CD4-positive, alpha-beta T cell treated with Interleukin-17A for 4 hours (primary cell): ENCODE measurements around the gene IP6K2.
A peak's percentile ranks its signal among the peaks of the same experiment; 100 is the strongest.
"Not testable (repeated sequence)": the region's sequence is repeated elsewhere in the genome, so short reads cannot be mapped to it uniquely, and the experiment has no call there.

Source experiments
- DNase-seq: peaks from one replicate; pipeline ENCODE4 v3.0.0-alpha.2; 2020; ENCODE audit warnings: mixed read lengths

Gene IP6K2, protein sequence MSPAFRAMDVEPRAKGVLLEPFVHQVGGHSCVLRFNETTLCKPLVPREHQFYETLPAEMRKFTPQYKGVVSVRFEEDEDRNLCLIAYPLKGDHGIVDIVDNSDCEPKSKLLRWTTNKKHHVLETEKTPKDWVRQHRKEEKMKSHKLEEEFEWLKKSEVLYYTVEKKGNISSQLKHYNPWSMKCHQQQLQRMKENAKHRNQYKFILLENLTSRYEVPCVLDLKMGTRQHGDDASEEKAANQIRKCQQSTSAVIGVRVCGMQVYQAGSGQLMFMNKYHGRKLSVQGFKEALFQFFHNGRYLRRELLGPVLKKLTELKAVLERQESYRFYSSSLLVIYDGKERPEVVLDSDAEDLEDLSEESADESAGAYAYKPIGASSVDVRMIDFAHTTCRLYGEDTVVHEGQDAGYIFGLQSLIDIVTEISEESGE

DNA sequence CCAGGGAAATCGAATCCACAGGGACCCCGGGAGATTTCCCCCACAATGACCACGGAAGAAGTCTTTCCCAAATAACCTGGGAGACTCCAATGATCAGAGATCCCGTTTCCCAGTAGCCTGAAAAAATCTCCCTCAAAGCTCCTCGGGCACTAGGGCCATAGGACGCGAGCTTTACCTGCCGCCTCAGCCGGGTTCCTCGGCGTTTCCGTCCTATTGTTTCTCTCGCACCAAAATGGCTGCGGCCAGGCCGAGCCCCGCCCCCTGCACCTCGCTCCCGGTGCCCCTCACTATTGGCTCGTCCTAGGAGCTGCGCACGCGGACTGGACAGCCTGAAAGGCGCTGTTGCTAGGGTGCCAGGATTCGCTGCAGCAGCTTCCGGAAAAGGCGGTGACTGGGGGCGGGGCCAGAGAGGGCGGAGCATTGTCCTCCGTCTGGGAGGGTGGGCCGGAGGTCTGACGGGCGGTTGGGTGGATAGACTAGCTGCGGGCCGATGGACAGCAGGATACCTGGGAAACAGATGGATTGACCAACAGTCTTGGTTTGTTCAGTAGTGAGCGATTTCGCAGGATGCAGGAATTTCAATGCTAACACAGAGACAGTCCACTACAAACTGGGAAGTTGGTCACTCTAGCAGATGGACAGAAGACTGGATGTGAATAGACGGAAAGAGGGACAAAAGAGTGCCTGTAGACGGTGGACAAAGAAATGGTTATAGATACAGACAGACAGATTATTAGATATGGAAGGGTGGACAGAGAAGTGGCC, at the start of gene IP6K2:
IP6K2 (minus strand) TSS at position 240 of the 765 bp plus-strand sequence. CDS start 21,930 bp downstream, outside the sequence.
- peak; percentile 99 for DNase-seq

DNA sequence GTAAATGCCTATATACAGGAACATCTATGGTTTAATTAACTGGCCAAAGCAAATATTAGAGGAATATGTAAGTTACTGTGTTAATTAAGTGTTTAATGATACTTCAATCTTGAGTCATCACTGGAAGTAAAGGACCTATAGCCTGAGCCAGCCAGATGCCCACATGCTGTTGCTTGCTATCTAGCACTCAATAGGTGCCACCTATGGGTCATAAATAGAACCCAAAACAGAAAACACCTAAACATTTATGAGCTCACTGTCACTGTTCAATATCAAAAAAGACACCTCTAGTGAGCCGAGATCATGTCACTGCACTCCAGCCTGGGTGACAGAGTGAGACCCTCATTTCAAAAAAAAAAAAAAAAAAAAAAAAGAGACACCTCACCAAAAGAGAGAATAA, 48.4 kb upstream of the IP6K2 start:
- no peak for DNase-seq

DNA sequence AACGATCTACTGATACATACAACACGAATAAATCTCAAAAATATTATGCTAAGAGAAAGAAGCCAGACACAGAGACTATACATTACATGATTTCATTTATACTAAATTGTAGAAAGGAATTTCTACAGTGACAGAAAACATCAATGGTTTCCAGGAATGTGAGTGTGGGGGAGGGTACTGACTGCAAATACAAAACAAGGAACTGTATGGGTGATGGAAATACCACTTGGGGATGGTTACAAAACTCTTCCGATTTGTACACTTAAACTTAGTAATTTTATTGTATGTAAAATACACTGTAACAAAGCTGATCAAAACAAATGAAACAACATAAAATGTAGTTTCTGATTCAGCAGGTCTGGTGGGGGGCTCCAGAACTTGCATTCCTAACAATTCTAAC, 45.8 kb upstream of the IP6K2 start:
- no peak for DNase-seq

DNA sequence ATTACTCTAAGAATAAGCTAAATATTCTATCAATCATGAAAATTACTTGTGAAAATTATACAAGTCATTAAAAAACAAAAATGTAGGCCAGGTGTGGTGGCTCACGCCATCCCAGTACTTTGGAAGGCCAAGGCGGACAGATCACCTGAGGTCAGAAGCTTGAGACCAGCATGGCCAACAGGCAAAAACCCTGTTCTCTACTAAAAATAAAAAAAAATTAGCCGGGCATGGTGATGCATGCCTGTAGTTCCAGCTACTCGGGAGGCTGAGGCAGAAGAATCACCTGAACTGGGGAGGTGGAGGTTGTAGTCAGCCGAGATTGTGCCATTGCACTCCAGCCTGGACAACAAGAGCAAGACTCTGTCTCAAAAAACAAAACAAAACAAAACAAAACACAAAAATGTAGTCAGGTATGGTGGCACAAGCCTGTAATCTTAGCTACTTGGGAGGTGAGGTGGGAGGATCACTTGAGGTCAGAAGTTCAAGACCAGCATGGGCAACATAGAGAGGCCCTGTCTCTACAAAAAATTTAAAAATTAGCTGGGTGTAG, 43.0 kb upstream of the IP6K2 start:
- not testable (repeated sequence) for DNase-seq

DNA sequence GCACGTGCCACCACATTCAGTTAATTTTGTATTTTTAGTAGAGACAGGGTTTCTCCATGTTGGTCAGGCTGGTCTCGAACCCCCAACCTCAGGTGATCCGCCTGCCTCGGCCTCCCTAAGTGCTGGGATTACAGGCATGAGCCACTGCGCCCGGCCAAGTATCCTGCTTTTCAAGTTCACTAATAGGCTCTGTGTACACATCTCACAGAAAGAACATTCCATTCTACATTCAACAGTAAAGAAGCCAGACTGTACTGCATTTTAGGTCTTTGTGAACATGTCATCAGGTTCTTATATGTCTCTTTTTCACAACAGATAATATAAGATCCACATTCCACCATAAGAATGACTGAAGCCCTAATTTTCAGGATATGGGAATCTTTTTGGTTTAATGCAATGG, 42.5 kb upstream of the IP6K2 start:
- DNase-seq, result not testable (repeated sequence)

DNA sequence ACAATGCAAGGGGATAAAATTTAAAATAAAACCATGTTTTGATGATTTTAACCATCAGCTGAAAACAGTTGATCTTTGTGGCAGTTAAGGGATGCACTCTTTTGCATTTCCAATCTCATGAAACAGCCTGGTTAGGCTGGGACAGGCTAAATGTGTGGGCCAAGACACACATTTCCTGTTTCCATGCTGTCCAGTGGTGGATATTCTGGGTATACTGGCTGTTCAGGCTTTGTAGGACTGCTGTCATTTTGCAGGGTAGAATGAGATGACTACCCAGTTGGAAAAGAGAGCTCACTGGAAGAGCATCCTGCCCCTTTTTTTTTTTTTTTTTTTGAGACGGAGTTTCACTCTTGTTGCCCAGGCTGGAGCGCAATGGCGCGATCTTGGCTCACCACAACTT, 42.0 kb upstream of the IP6K2 start:
- DNase-seq, result no peak

DNA sequence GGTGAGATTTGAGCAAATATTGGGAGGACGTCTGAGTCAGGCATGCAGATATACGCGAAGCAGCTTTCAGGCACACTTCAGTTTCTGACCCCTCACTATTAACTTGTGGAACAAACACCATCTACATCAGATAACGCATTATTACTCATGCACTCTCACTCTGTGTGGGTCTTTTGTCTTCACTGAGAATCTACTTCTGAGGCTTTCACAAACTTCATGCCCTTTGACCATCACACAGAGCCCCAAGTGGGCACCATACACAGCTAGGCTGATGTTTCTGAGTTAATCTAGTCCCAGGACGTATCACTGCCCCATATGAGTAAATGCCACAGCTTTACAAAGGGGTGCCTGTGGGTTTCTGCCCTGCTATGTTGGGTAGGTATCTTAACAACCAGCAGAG, 39.6 kb upstream of the IP6K2 start:
- DNase-seq, result no peak

DNA sequence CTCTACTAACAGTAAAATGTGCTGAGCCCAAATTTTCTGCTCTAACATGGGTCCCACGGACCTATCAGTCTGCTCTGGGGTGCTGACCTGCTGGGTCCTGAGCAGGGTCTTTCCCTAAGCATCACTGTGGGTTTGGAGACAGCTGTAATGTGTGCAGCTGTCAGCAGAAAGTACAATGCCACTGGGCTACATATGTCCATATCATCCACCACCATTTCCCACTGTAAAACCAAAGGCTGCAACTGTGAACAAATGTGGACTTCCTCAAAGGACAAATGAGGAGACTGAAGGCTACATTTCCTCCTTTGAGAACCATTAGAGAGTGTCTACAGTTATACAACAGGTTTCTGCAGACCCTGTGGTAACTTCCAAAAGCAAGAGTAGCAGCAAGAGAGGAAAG, 33.8 kb upstream of the IP6K2 start:
- no peak for DNase-seq

DNA sequence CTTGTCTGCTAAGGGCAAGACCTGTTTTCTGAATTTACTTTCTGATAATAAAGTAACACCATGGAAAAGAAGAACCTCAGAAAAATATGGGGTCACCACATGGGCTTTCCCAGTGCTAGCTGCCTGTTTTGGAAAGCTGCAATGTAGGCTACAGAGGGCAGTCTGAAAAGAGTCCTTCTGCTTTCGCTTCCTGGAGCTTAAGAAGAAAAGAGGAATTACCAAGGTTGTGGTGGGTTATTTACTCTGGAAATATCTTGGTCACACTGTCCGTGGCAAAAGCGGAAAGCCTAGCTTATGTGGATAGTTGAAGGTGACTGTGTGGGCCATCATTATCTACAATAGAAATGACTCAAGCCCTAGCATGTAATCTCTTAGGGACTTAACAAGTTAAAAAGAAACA, 31.7 kb upstream of the IP6K2 start:
- DNase-seq, result no peak

DNA sequence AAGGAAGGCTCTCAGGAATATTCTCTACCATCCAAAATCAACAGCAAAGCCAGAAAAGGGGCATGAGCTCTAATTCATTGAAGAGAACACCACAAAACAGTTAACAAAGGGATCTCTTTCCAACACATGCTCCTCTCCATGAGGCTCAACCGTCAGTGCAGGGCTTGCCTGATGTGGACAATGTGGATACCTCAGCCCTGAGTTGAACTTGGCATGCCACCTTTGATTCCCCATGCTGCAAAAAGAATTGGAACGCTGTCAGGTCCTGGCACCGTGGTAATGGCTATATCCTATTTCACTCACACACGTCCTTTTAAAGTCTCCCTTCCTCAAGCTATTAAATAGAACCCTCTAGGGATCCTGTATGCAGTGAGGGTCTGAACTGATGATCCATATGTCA, 30.7 kb upstream of the IP6K2 start:
- no peak for DNase-seq

DNA sequence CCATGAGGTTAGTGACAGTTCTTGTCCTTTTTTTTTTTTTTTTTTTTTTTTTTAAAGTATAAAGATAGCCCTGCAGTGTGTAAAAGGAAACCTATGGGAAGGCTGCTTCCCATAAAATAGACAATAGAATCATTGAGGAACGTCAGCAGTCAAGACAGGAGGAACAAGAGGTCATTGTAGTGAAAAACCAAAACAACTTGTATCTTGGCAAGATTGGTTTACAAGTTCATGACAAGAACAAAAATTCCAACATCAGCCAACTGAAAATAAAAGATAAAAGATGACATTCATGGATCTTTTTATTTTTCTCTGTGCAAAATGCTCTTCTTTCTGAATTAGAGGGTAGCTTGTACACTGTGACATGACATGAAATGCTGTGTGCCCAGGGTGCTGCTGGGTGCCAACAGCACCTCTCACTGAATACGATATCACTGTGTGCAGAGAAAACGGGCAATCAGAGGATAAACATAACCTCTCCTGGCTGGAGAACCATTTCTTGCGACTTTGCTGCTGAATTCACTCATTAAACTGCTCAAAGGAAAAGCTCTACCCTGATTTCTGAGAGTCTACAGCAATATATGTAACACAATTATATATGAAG, 30.1 kb upstream of the IP6K2 start:
- DNase-seq, result no peak

DNA sequence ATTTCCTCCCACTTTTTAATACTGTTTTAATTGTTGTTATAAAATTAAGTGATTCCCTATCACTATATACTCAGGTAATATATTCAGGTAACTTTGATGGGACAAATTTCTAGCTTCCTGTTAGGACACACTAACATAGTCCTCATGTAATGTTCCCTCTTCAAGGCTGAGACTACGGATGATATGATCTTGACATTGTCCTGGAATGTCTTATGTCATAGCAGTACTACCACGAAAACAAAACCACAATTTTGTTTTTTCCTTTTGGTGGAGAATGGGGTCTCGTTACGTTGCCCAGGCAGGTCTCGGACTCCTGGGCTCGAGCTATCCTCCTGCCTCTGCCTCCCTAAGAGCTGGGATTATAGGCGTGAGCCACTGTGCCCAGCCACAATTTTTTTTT, 26.8 kb upstream of the IP6K2 start:
- DNase-seq, result no peak

DNA sequence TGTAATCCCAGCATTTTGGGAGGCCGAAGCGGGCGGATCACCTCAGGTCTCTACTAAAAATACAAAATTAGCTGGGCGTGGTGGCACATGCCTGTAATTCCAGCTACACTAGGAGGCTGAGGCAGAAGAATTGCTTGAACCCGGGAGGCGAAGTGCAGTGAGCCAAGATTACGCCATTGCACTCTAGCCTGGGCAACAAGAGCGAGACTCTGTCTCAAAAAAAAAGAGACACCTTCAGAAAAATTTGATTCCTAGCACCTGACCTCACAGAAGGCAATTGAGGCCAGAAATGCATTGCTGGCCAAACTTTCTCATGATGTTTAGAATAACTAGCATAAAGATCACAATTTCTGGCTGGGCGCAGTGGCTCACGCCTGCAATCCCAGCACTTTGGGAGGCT, 24.2 kb upstream of the IP6K2 start:
- DNase-seq, result not testable (repeated sequence)

DNA sequence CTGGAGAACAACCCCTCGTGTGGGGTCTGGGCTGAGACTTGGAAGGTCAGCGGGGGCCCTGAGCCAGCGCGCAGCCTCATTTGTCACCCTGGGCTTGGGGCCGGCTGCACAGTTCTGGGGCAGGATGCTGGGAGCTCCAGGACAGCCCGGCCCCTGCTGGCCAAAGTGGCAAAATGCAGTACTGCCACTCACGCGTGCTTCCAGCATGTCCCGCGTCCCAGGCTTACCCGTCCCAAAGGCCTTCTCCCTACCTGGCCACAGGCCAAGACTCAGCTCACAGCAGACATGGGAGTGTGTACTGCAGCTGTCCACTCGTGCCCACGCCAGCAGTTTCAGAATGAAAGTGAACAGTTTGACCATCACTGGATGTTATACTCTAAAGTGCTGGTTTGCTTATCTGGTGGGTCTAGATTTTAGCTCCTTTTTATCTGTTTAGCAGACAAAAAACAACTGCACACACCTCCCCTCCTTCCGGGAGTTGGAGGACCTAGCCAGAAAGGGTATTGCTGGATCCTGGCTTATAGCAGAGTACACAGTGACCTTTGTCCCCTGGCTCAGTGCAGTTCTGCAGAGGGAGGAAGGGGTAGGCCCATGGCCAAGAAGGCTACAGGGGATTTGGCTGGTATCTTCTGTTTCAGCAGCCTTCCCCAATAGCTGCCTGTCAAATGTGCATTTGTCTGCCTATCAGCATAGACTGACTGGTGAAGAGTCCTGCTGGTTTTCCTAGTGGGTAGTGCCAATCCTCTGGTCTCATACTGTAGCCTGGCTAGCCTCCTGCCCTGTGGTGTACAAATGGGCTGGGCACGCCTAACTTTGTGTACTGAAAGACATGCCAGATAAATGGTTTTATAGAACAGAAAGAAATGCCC, 23.2 kb upstream of the IP6K2 start:
- DNase-seq, result peak; percentile 60

DNA sequence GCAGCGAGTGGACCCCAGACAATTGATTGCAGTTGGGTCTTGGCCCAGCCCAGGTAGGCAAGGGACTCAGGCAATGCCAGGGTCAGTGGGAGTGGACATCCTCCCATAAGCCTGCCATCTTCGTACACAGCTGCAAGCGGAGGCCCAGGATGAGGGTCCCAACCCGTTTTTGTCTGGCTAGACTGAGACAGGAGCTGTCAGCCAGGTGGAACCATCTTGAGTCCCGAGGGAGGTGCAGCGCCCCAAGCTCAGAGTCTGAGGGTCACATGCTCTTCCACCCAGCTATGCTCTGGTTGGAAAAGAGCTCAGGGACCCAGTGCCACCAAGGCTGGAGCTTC, 22.6 kb upstream of the IP6K2 start:
- no peak for DNase-seq

DNA sequence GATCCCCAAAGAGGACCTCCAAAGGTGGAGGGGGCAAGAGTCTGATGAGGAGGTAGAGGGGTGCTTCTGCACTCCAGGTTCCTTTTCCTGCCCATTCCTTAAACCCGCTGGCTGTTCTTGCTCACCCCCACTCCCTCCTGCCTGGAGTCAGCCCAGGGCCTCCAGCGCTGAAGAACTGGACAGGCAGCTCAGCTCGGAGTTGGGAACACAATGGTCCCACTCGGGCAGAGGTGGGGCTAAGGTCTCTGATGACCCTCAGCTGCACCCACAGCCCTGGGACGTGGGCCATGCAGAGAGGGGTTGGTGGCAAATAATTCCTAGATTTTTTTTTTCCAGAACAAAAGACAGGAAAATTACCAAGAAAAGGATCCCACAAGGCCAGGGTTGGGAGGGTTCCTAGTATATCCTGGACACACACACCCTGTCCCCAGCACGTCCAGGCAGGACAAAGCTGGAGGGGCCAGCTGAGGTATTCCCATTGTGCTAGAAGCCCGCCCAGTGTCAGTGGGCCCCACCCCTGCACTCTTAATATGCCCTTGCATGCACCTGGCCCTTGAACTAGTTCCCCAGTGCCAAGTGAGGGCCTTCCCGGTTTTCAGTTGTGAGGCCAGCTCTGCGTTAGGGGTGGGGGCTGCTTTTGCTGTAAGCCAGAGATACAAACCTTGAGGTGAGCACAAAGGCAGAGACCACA, 22.1 kb upstream of the IP6K2 start:
- DNase-seq, result no peak

DNA sequence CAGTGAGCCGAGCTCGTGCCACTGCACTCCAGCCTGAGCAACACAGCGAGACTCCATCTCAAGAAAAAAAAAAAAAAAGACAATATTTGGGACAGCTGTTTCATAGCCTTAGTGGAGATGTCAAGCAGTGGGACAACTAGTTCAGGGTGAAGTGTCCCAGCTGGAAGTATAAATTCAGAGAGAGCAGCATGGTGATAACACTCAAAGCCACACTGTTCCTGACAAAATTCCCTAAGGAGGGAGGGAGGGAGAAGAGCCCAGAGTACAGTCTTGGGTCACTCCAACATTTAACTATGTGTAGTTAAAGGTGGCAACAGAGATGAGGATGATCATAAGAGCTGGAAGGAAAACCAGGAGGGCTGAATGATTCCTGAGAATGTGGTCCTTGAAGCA, 21.1 kb upstream of the IP6K2 start:
- DNase-seq, result no peak

DNA sequence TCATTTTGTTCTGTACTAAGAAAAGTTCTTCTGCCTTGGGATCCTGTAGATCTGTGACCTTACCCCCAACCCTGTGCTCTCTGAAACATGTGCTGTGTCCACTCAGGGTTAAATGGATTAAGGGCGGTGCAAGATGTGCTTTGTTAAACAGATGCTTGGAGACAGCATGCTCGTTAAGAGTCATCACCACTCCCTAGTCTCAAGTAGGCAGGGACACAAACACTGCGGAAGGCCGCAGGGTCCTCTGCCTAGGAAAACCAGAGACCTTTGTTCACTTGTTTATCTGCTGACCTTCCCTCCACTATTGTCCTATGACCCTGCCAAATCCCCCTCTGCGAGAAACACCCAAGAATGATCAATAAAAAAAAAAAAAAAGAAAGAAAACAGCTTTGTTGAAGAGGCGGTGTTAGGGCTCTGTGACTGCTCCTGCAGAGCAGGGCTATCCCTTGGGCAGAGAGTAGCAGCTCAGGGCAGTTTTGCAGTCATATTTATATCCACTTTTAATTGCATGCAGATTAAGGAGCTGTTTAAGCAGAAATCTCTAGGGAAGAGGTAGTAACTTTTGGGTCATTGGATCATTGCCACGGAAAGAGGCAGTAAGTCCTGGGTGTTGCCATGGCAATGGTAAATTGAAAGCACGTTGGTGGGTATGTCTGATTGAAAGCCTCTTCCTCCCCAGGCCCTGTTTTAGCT, 18.2 kb upstream of the IP6K2 start:
- DNase-seq, result not testable (repeated sequence)

DNA sequence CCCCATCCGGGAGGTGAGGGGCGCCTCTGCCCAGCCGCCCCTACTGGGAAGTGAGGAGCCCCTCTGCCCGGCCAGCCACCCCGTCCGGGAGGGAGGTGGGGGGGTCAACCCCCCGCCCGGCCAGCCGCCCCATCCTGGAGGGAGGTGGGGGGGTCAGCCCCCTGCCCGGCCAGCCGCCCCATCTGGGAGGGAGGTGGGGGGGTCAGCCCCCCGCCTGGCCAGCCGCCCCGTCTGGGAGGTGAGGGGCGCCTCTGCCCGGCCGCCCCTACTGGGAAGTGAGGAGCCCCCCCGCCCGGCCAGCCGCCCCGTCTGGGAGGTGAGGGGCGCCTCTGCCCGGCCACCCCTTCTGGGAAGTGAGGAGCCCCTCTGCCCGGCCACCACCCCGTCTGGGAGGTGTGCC, 17.5 kb upstream of the IP6K2 start:
- DNase-seq, result not testable (repeated sequence)

DNA sequence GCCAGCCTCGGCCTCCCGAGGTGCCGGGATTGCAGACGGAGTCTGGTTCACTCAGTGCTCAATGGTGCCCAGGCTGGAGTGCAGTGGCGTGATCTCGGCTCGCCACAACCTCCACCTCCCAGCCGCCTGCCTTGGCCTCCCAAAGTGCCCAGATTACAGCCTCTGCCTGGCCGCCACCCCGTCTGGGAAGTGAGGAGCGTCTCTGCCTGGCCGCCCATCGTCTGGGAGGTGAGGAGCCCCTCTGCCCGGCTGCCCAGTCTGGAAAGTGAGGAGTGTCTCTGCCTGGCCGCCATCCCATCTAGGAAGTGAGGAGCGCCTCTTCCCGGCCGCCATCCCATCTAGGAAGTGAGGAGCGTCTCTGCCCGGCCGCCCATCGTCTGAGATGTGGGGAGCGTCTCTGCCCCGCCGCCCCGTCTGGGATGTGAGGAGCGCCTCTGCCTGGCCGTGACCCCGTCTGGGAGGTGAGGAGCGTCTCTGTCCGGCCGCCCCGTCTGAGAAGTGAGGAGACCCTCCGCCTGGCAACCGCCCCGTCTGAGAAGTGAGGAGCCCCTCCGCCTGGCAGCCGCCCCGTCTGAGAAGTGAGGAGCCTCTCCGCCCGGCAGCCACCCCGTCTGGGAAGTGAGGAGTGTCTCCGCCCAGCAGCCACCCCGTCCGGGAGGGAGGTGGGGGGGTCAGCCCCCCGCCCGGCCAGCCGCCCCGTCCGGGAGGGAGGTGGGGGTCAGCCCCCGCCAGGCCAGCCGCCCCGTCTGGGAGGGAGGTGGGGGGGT, 16.9 kb upstream of the IP6K2 start:
- DNase-seq, result not testable (repeated sequence)

DNA sequence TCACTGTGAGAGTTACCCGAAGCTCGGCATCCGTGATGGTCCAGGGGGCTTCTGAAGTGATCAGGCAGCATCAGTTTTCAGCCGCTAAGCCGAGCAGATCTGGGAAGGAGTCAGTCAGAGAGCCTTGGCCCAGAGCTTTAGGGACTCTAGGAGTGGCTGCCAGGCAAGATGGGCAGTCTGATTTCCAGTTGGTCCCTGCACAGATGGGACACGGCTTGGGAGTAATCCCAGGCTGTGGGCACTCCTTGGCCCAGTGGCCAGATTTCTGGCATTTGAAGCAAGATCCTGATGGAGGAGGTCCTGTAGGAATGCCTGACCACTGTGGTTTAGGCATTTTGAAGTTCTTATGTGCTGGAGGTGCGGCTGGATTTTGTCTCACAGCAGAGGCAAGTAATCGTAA, 10.5 kb upstream of the IP6K2 start:
- no peak for DNase-seq
